Smooth muscle cell (in vitro differentiated cells): ENCODE measurements around the gene DCXR. TPM values are rescaled to one million over a fixed set of nuclear protein-coding genes. Genes with fewer than 3 reads are reported as not detected.

Experiments
- DNase-seq: peaks from one replicate; lab custom pipeline; 2025; ENCODE audit not compliant: unreplicated experiment; lab: John Stamatoyannopoulos, UW
- H2AFZ ChIP-seq: fragments of 200-600 bp; sonication (generic); 2 replicates; pipeline ENCODE4 v1.6.0; 2016; ENCODE audit warnings: antibody characterized with exemption, low read depth, mild to moderate bottlenecking
- H3F3A ChIP-seq: fragments of 200-600 bp; sonication (generic); 2 replicates; pipeline ENCODE4 v1.6.0; 2017; ENCODE audit warnings: antibody characterized with exemption, low read depth
- H3K27ac ChIP-seq: fragments of 200-600 bp; sonication (generic); 2 replicates; pipeline ENCODE4 v1.5.1; 2016; ENCODE audit warnings: low read depth, mild to moderate bottlenecking
- H3K27me3 ChIP-seq: fragments of 200-600 bp; sonication (generic); 2 replicates; pipeline ENCODE4 v1.6.1; 2016; ENCODE audit warnings: low read depth, mild to moderate bottlenecking
- H3K36me3 ChIP-seq: fragments of 200-600 bp; sonication (generic); 2 replicates; pipeline ENCODE4 v1.5.1; 2016; ENCODE audit warnings: low read depth
- H3K4me1 ChIP-seq: fragments of 200-600 bp; sonication (generic); 2 replicates; pipeline ENCODE4 v1.5.1; 2016; ENCODE audit warnings: low read depth
- H3K4me2 ChIP-seq: fragments of 200-600 bp; sonication (generic); 2 replicates; pipeline ENCODE4 v1.6.0; 2016; ENCODE audit warnings: mild to moderate bottlenecking
- H3K4me3 ChIP-seq: fragments of 200-600 bp; sonication (generic); 2 replicates; pipeline ENCODE4 v1.5.1; 2016; ENCODE audit warnings: mild to moderate bottlenecking
- H3K79me2 ChIP-seq: fragments of 200-600 bp; sonication (generic); 2 replicates; pipeline ENCODE4 v1.6.0; 2016; ENCODE audit warnings: low read depth, mild to moderate bottlenecking
- H3K9ac ChIP-seq: fragments of 200-600 bp; sonication (generic); 2 replicates; pipeline ENCODE4 v1.6.0; 2016; ENCODE audit warnings: low read depth
- H3K9me3 ChIP-seq: fragments of 200-600 bp; sonication (generic); replicated peaks from 2 replicates; pipeline ENCODE4 v1.5.1; 2016; ENCODE audit warnings: low read depth
- H4K20me1 ChIP-seq: fragments of 200-600 bp; sonication (generic); 2 replicates; pipeline ENCODE4 v1.6.0; 2016; ENCODE audit warnings: low read depth
- WGBS: methylation state at CpG from one replicate; pipeline ENCODE4 v1.1.7; 2016; ENCODE audit warnings: low lambda C conversion rate; 5-methylcytosine and 5-hydroxymethylcytosine counted together
- polyA plus RNA-seq: library from polyadenylated mRNA; unstranded; fragments of >200 nt; fragmentation: Nextera tagmentation; extraction: Ambion mirVana; gene quantifications from 2 replicates; pipeline ENCODE4 v1.2.1, GENCODE V29; 2016
- total RNA-seq: library from RNA; depleted of rRNA; stranded (reverse); fragments of >200 nt; gene quantifications from 2 replicates; pipeline ENCODE4 v1.2.3, GENCODE V29; 2014
- TF ChIP-seq, protein P1 (sequence below): fragments of 200-600 bp; sonication (generic); IDR thresholded peaks from 2 replicates; pipeline ENCODE4 v1.5.1; 2017; ENCODE audit warnings: borderline replicate concordance, mild to moderate bottlenecking, antibody characterized with exemption; ENCODE audit not compliant: insufficient read depth, poor library complexity, severe bottlenecking

Gene DCXR
- total and polyA plus RNA-seq, 2 experiments from 2014 or later = 34.9 to 89.4 TPM

DNA sequence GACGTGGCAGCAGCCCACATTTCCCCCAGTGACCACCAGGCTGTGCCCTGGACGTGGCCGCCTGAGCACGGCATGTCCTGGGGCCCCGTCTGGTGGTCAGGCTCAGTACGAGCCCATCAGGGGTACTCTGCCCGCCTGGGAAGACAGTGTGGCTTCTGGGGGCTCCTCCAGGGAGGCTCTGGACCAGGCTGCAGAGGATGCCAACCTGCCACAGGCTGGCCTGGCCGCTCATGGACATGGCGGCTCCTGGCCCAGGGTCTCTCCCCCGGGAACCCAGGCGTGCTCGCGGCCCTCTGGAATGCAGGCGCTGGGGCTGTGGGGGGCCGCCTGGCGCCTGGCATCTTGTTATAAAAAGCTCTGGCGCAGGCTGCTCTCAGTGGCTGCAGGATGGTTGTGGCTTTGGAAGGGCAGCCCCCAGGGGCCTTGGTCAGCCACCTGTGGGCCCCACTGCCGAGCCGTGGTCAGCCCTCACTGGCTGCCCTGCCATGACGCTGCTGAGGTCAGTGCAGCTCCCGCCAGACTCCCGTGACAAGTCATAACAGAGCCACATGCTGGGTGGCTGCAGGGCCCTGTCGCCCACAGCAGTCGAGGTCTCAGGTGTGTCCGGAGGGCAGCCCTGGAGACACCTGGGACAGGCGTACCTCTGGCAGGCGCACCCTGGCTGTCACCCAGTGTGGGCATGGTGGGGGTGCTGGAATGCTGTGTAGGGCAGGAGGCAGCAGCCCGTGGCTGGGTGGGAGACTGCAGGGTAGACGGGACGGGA lies 29.8 kb downstream of the DCXR start:
- peaks cover 6% of the 10 kb centered on the region for H3K4me1 ChIP-seq
- H2AFZ ChIP-seq = no peak overlapping the region
- TF ChIP-seq, protein P1, sequence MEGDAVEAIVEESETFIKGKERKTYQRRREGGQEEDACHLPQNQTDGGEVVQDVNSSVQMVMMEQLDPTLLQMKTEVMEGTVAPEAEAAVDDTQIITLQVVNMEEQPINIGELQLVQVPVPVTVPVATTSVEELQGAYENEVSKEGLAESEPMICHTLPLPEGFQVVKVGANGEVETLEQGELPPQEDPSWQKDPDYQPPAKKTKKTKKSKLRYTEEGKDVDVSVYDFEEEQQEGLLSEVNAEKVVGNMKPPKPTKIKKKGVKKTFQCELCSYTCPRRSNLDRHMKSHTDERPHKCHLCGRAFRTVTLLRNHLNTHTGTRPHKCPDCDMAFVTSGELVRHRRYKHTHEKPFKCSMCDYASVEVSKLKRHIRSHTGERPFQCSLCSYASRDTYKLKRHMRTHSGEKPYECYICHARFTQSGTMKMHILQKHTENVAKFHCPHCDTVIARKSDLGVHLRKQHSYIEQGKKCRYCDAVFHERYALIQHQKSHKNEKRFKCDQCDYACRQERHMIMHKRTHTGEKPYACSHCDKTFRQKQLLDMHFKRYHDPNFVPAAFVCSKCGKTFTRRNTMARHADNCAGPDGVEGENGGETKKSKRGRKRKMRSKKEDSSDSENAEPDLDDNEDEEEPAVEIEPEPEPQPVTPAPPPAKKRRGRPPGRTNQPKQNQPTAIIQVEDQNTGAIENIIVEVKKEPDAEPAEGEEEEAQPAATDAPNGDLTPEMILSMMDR = no peak
- H3K27ac ChIP-seq = no peak overlapping the region
- no peaks in the 10 kb centered on the region for H3K27me3 ChIP-seq
- no peak overlapping the region for H3K4me3 ChIP-seq
- H3K79me2 ChIP-seq = no peaks in the 10 kb centered on the region
- H3K9ac ChIP-seq = no peak overlapping the region
- peaks cover 7% of the 10 kb centered on the region for H3F3A ChIP-seq
- DNase-seq = no peak
- H3K9me3 ChIP-seq = no peaks in the 10 kb centered on the region
- no peak overlapping the region for H3K4me2 ChIP-seq
- no peaks in the 10 kb centered on the region for H3K36me3 ChIP-seq
- 96% methylated on average over 30 of the region's 30 CpGs for WGBS
- H4K20me1 ChIP-seq = no peaks in the 10 kb centered on the region

DNA sequence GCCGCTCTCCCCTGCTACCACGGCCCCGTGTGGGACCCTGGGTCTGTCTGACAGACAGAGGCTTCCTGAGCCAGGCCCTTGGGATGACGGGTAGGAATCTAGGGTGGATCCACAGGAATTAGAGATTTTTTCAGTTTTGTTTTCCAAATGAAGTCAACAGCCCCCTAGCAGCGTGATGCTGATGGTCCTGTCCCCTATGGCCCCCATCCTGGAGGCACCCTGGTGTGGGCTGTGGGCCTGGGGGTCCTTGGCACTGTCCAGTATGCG lies 30.3 kb downstream of the DCXR start:
- no peaks in the 10 kb centered on the region for H3K9me3 ChIP-seq
- H3K4me1 ChIP-seq = peaks cover 6% of the 10 kb centered on the region
- WGBS = 88% methylated on average over 6 of the region's 6 CpGs
- no peak for DNase-seq
- H3F3A ChIP-seq = peaks cover 12% of the 10 kb centered on the region
- no peak overlapping the region for H3K9ac ChIP-seq
- H3K27ac ChIP-seq = no peak overlapping the region
- no peaks in the 10 kb centered on the region for H3K36me3 ChIP-seq
- H3K79me2 ChIP-seq = no peaks in the 10 kb centered on the region
- H3K4me2 ChIP-seq = no peak overlapping the region
- H4K20me1 ChIP-seq = no peaks in the 10 kb centered on the region
- H3K4me3 ChIP-seq = no peak overlapping the region
- no peak overlapping the region for H2AFZ ChIP-seq
- TF ChIP-seq, protein P1 = no peak
- no peaks in the 10 kb centered on the region for H3K27me3 ChIP-seq

DNA sequence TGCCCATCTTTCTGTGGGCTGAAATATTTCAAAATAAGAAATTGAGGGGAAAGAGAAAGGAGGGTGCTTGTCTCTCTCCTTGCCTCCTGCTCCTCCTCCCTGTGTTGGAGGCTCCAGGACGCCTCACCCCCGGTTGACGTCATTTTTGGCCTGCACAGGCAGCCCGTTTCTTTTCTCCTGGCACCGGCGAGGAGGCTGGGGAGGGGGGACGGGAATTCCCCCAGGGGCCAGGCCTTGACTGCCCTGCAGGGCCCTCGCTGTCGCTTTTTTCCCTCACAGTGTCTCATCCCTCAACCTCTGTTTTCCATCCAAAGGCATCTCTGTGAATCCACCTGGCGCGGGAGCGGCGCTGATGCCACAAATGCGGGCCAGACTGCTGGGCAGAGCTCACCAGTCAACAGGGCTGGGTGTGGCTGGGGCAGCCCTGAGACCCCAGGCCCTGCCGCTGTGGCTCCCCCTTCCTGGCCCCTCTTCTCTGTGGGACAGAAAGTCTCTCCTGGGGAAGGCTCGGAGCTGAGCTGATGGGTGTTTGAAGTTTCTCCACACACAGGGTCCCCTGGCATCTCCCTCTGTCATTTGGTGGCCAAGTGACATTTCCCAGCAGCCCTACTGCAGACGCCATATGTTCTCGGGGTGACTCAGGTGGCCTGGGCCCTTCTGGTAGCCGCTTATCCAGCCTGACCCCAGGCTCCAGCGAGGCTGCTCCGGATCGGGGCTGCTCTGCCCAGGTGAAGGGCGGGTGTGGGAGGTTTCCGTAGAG lies 30.8 kb downstream of the DCXR start:
- Histone ChIP-seq H3F3A (peaks cover 12% of the 10 kb centered on the region), H3K4me2 (no peak overlapping the region), H3K36me3 (no peaks in the 10 kb centered on the region), H4K20me1 (no peaks in the 10 kb centered on the region), H3K9ac (no peak overlapping the region), H3K27me3 (no peaks in the 10 kb centered on the region), H3K9me3 (no peaks in the 10 kb centered on the region), H2AFZ (no peak overlapping the region), H3K27ac (no peak overlapping the region), H3K79me2 (no peaks in the 10 kb centered on the region), H3K4me3 (no peak overlapping the region), H3K4me1 (peaks cover 6% of the 10 kb centered on the region)
- DNase-seq = no peak
- 77% methylated on average over 24 of the region's 24 CpGs for WGBS
- TF ChIP-seq, protein P1 = no peak
